ENCODE results near the gene RINL. TPM values are rescaled to one million over a fixed set of nuclear protein-coding genes. Genes with fewer than 3 reads are reported as not detected.
"Not testable (repeated sequence)": the region's sequence is repeated elsewhere in the genome, so short reads cannot be mapped to it uniquely, and the experiment has no call there.

Gene RINL
- polyA plus RNA-seq, 12 donors = 6.4 to 17.9 (median 9.0) TPM; not detected in 1

DNA sequence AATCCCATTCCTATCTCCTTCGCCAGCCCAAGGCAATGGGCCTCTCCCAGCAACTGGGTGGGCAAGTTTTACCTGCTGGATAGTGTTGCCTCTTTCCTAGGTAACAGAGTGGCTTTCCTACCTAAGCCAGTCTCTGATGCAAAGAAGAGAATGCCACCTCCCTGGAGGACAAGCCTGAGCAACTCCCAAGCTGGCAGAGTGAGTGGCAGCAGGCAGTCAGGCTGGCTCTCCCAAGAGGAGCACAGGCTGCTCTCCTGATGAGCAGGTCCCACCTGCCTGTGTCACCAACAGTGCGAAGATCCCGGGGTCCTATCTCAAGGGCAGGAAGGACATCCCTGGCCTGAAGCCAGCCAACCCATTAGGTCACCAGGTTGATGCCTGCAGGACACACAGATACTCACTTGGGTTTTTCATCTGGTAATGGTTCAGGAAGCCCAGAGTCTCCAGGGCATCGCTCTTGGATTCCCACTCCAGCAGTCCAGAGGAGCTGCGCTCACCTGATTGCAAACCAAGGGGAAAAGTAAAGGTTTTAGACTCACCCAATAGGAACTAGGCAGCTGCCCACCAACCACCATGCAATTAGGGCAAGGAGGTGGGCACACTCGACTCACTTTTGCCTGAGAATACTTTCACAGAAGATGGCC lies 41.0 kb downstream of the RINL start:
- no peak for DNase-seq

DNA sequence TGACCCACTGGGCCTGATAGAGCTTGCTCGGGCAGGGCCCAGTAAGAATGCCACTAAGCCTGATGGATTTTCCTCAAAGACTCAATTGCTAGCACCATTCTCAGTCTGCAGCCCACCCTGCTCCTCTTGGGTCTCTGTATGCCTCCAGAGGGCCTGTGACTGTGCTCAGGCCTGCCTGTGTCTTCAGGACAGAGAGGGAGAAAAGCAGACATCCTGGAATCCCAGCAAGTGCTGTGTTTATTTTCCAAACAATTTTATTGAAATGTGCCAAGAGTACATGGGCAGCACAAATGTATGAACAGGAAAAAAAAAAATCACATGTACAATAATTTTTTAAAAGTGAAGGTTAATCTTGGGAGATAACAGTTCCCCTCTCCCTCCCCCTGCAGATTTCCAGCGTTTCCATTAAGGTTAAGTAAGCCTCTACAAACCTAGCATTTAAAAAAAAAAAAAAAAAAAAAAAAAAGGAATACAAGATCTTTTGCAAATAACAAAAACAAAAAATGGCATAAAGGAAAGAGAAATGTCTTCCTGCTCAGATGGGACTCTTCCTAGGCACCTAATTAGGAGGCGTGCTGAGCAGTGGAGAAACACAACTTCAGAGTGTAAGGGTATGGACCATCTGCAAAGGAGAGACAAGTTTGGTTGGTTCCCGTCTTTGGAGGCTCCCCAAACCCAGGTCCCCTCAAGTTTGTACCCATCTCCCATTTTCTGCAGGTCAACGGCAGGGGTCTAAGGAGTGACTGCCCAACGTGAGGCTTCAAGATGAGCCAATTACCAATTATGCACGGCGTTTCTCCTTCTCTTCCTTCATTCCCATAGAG lies 41.7 kb downstream of the RINL start:
- DNase-seq = no peak

DNA sequence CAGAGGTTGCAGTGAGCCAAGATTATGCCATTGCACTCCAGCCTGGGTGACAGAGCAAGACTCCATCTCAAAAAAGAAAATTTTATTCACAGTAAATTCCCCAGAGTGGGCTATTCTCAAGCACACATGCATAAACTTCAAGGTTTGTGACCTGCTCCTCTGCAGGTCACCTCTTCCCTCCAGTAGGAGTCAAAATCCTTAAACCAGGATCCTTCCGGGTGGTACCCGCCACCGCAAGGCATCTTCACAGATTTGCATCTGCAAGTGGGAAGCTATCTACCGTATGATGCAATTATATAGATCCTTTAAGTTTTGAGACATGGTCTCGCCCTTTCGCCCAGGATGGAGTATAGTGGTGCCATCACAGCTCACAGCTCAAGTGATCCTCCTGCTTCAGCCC lies 43.5 kb downstream of the RINL start:
- no peak for DNase-seq

DNA sequence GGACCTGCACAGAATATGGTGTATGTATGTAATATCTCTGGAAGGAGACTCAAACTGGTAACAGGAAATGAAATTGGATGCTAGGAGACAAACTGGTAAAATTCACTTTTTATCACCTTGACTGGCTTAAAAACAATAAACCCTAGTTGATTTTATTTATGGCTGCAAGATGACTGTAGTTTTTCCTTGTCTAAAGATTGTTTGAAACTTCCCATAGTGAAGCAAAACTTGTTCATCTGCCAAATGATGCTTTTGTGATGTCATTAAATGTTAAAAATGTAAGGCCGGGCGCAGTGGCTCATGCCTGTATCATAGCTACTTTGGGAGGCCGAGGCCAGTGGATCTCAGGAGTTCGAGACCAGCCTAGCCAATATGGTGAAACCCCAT lies 44.0 kb downstream of the RINL start:
- no peak for DNase-seq

DNA sequence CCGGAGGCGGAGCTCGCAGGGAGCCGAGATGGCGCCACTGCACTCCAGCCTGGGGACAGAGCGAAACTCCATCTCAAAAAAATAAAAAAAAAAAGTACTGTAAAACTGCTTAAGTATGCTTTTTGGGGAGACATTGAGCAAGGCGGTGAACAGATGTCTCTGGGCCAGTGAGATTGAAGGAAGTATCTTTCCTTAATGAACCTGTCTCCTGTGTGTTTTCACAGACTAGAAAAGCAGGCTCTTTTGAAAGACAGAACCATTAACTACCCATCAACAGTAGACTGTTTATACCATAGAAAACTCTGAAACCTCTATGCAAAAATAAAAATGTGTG lies 45.0 kb downstream of the RINL start:
- DNase-seq = no peak

- no peak for DNase-seq
Observed at GRCh38 chr19:38831142-38831605, 46.9 kb downstream of the RINL start.

DNA sequence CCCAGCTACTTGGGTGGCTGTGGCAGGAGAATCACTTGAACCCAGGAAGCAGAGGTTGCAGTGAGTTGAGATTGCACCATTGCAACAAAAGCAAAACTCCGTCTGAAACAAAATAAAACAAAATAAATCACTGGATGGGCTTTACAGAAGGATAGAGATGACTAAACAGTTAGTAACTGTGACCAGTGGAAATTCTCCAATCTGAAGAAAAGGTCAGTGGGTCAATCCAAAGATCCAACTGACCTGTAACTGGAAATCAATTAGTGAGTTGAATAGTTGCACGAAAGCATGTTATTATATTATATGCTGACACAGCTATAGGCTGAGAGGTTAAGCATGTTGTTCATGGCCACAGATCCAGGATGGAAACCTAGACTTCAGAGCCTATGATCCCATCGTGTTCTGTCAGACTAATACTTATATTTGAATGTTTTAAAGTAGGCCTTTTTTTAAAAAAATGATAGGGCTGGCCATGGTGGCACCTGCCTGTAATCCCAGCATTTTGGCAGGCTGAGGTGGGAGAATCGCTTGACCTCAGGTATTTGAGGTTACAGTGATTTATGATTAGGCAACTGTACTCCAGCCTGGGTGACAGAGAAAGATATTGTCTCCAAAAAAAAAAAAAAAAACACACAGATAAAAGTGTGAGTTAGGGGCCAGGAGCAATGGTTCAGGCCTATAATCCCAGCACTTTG lies 47.9 kb downstream of the RINL start:
- no peak for DNase-seq

DNA sequence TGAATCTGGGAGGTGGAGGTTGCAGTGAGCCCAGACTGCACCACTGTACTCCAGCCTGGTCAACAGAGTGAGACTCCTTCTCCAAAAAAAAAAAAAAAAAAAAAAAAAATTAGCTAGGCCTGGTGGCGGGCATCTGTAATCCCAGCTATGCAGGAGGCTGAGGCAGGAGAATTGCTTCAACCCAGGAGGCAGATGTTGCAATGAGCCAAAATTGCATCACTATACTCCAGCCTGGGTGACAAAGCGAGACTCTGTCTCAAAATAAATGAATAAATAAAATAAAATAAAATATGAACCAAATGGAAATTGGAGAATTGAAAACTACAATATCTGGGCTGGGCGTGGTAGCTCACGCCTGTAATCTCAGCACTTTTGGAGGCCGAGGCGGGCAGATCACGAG lies 48.9 kb downstream of the RINL start:
- DNase-seq = not testable (repeated sequence)

DNA sequence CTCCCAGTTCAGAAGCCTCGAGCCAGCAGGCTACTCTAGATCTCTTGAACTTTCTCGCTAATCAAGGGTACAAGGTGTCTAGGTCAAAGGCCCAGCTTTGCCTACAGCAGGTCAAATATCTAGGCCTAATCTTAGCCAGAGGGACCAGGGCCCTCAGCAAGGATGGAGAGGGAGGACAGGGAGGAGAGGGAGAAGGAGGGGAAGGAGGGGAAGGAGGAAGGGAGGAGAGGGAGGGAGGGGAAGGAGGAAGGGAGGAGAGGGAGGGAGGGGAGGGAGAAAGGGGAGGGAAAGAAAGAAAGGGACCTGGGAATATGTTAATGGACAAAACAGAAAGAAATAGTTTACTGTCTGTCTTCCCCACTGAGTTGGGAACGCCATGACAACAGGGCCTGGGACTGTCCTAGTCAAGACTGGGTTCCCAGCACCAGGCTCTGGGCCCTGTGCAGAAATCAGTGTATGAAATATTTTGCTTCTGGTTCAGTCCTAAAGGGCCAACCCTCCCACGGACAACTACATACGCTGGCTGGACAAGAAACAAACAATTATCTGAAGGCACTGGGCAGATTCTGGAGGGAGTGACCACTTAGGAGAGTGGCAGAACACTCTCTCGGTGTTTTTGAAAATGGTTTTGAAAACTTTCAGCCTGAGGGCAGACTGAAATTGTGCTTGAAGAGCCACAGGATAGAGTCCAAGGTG lies 51.1 kb downstream of the RINL start:
- DNase-seq = no peak

DNA sequence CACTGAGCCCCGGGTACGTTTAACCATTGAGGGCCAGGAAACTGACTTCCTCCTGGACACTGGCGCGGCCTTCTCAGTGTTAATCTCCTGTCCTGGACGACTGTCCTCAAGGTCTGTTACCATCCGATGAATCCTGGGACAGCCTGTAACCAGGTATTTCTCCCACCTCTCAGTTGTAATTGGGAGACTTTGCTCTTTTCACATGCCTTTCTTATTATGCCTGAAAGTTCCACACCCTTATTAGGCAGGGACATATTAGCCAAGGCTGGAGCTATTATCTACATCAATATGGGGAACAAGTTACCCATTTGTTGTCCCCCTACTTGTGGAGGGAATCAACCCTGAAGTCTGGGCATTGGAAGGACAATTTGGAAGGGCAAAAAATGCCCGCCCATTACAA lies 52.1 kb downstream of the RINL start:
- not testable (repeated sequence) for DNase-seq

GRCh38 chr19:38821230-38821825 lies 56.7 kb downstream of the RINL start:
- DNase-seq = not testable (repeated sequence)

GRCh38 chr19:38819231-38819920 lies 58.7 kb downstream of the RINL start:
- no peak for DNase-seq

Other genes with a start within 250 kb of the RINL start
- 100 to 1,000 TPM; 116 to 322 (median 196) TPM for gene ACTN4, start 230.6 kb downstream of the RINL start, polyA plus RNA-seq (ENCODE audit: insufficient read length in 12 of 12)
- 1 to 10 TPM in 6 of 12 donors, under 1 TPM in 4, not detected in 2; 0.64 to 5.1 (median 1.3) TPM for gene CAPN12, start 133.8 kb downstream of the RINL start, polyA plus RNA-seq (ENCODE audit: insufficient read length in 12 of 12)
- gene LGALS7, start 104.8 kb downstream of the RINL start, polyA plus RNA-seq (ENCODE audit: insufficient read length in 12 of 12) = 1 to 10 TPM in 5 of 12 donors, under 1 TPM in 3, not detected in 4; 0.33 to 8.7 (median 1.0) TPM
- gene LGALS7B, start 89.1 kb downstream of the RINL start, polyA plus RNA-seq (ENCODE audit: insufficient read length in 12 of 12) = 100 to 1,000 TPM in 1 of 12 donors, 10 to 100 TPM in 2, 1 to 10 TPM in 2, under 1 TPM in 1, not detected in 6; 0.93 to 126 (median 7.2) TPM
- 100 to 1,000 TPM in 1 of 12 donors, 1 to 10 TPM in 4, under 1 TPM in 6, not detected in 1; 0.50 to 236 (median 0.88) TPM for gene LGALS4, start 65.3 kb downstream of the RINL start, polyA plus RNA-seq (ENCODE audit: insufficient read length in 12 of 12)
- gene ECH1, start 46.5 kb downstream of the RINL start, polyA plus RNA-seq (ENCODE audit: insufficient read length in 12 of 12) = 100 to 1,000 TPM in 7 of 12 donors, 10 to 100 TPM in 4, not detected in 1; 86.5 to 129 (median 102) TPM
- over 10,000 TPM in 1 of 12 donors, 100 to 1,000 TPM in 11; 251 to 16,091 (median 284) TPM for gene HNRNPL, start 28.3 kb downstream of the RINL start, polyA plus RNA-seq (ENCODE audit: insufficient read length in 12 of 12)
- gene SIRT2, start 21.3 kb upstream of the RINL start, polyA plus RNA-seq (ENCODE audit: insufficient read length in 12 of 12) = 100 to 1,000 TPM in 7 of 12 donors, 10 to 100 TPM in 4, not detected in 1; 74.8 to 135 (median 104) TPM
- gene NFKBIB, start 21.7 kb upstream of the RINL start, polyA plus RNA-seq (ENCODE audit: insufficient read length in 12 of 12) = 10 to 100 TPM in 3 of 12 donors, 1 to 10 TPM in 8, not detected in 1; 5.8 to 19.6 (median 7.2) TPM
- 10 to 100 TPM in 1 of 12 donors, 1 to 10 TPM in 10, not detected in 1; 2.7 to 14.5 (median 4.5) TPM for gene CCER2, start 33.9 kb upstream of the RINL start, polyA plus RNA-seq (ENCODE audit: insufficient read length in 12 of 12)
- 10 to 100 TPM in 11 of 12 donors, not detected in 1; 16.9 to 42.8 (median 26.5) TPM for gene SARS2, start 52.5 kb upstream of the RINL start, polyA plus RNA-seq (ENCODE audit: insufficient read length in 12 of 12)
- 10 to 100 TPM in 11 of 12 donors, not detected in 1; 13.6 to 26.5 (median 14.8) TPM for gene MRPS12, start 52.7 kb upstream of the RINL start, polyA plus RNA-seq (ENCODE audit: insufficient read length in 12 of 12)
- 10 to 100 TPM in 11 of 12 donors, not detected in 1; 22.6 to 33.6 (median 28.0) TPM for gene FBXO17, start 97.5 kb upstream of the RINL start, polyA plus RNA-seq (ENCODE audit: insufficient read length in 12 of 12)
- gene FBXO27, start 154.3 kb upstream of the RINL start, polyA plus RNA-seq (ENCODE audit: insufficient read length in 12 of 12) = 10 to 100 TPM in 1 of 12 donors, 1 to 10 TPM in 9, under 1 TPM in 1, not detected in 1; 0.89 to 10.3 (median 2.5) TPM
- under 1 TPM in 9 of 12 donors, not detected in 3; 0.07 to 0.30 (median 0.13) TPM for gene ACP7, start 206.1 kb upstream of the RINL start, polyA plus RNA-seq (ENCODE audit: insufficient read length in 12 of 12)
- gene PAK4, start 247.5 kb upstream of the RINL start, polyA plus RNA-seq (ENCODE audit: insufficient read length in 12 of 12) = 10 to 100 TPM in 11 of 12 donors, not detected in 1; 11.9 to 33.1 (median 16.0) TPM